HG02759 (cell line): ENCODE results near the gene FCGR3A.
"Not testable (repeated sequence)": the region's sequence is repeated elsewhere in the genome, so short reads cannot be mapped to it uniquely, and the experiment has no call there.

Experiments used
- ATAC-seq: cut with Tn5 transposase; IDR thresholded peaks from one replicate; pipeline ENCODE4 v1.9.1; 2021; ENCODE audit warnings: mild to moderate bottlenecking, moderate library complexity; ENCODE audit not compliant: unreplicated experiment

The FCGR3A gene

DNA sequence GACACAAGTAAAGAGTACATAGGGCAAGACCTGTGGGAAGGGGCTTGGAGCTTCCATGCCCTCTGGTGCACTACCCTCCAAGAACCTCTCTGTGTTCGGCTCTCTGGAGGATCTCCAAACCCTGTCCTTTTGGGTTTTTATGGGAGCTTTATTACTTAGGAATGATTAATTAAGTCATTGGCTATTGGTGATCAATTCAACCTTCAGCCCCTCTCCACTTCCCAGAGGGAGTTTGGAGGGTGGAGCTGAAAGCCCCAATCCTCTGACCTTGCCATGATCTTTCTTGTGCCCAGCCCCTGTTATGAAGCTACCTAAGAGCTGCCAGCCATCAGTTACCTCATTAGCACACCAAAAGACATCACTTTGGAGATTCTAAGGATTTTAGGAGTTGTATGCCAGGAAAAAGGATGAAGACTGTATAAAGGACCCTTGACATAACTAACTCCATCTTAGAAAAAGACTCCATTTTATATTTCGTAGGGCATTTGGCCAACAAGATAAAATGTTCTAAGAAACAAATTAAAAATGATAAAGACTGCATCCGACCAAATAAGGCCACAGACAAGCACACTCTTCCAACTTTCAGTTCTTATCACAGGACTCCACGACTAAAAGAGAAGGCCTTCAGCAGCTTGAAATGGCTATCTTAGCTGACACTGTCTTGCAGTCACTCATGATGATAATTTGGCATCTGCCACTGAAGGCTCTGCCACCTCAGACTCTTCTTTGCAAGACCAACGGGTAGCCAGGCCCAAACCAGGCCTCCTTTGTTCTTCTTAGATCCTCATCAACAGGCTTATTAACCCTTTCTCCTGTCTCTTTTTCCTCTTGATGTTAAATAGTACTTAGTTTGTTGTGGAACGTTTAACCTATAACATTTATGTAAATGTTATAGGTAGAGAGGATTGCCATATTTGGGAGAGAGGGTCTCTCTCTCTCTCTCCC, 8.2 kb upstream of the FCGR3A start:
- not testable (repeated sequence) for ATAC-seq

DNA sequence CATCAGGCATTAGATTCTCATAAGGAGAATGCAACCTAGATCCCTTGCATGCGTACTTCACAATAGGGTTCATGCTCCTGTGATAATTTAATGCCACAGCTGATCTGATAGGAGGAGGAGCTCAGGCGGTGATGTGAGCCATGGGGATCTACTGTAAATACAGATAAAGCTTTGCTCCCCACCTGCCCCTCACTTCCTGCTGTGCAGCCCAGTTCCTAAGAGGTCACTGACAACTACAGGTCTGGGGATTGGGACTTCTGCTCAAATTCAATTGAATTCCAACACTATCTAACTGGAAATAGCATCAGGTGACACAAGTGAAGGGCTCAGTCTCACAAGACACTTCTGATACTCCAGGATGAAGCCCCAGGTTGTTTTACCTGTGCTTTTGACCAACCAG, 7.4 kb upstream of the FCGR3A start:
- ATAC-seq: not testable (repeated sequence)

DNA sequence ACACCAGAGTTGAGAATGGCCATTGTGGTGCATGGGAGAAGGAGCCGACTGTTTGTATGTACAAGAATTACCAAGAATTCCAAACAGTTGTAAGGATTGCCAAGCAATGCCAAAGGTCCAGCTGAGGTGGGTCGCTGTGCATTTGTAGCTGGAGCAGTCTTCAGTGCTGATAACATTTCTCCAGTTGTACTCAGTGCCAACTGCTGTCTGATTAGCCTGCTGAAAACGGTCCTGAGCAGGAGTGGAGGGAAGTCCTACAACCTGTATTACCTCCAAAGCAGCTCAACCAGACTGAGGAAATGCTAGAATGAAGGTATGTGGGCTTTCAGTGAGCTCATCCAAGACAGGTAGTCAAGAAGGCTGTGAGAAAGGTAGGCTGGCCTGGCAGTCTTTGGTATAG, 6.5 kb upstream of the FCGR3A start:
- not testable (repeated sequence) for ATAC-seq

DNA sequence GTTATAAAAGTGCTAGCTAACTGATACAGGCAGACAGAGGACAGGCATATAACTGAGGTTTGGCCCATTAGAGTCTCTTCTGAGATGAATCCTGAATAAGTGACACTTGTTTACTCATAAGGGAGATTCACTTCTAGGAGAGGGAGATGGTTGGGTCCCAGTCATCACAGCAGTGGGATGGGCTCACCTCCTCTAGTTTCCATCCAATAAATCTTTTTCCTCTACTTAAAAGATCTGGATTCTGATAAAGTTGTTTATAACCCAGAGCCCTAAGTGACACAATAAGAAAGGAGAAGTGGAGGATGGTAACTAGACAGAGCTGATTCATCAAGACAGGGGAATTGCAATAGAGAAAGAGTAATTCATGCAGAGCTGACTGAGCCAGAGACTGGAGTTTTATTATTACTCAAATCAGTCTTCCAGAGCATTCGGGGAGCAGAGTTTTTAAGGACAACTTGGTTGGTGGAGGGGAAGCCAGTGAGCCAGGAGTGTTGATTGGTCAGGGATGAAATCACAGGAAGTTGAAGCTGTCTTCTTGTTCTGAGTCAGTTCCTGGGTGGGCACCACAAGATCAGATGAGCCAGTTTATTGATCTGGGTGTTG, 5.3 kb upstream of the FCGR3A start:
- not testable (repeated sequence) for ATAC-seq

DNA sequence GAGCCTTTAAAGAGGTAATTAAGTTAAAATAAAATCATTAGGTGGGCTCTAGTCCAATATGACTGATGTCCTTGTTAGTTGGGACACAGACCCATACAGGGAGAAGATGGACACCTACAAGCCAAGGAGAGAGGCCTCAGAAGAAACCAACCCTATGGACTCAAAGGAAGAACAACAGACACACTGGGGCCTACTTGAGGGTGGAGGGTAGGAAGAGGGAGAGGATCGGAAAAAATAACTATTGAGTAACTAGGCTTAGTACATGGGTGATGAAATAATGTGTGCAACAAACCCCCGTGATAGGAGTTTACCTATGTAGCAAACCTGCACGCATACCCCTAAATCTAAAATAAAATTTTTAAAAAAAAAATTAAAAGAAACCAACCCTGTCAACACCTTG, 4.7 kb upstream of the FCGR3A start:
- not testable (repeated sequence) for ATAC-seq

DNA sequence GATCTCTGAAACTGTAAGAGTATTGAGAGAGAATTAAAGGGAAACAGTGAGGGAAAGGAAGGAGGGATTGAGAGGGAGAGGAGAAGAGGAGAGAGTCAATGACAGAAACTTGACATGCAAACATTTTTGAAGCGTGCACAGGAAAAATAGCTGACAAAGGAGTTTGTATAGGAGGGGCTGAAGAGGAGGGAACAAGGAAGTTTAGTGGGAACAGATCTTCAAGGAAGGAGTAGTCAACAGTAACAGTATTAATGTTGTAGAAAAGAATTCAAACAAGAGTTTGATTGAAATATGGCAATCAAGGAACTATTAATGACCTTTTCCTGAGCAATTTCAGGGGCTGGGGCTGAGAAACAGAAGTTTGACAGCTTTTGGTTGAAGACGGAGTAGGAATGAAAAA, 4.0 kb upstream of the FCGR3A start:
- not testable (repeated sequence) for ATAC-seq

DNA sequence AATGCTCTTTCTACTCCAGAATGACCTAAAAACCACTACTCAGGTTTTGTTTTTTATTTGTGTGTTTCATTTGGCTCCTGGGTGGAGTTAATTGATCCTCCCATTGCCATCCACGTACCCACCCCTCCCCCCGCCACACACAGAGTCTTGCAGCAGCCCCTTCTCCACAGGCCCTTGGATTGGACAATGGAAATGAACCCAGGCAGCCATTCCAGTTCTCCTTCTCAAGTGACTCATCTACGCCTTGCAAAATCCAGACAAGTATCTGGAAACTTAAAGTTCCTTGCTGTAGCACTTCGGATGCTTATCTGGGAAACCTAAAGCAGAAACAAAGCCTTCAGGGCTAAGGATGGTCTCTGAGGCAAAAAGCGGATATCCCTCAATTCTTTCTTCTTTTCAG, 1.3 kb upstream of the FCGR3A start:
- ATAC-seq: not testable (repeated sequence)

DNA sequence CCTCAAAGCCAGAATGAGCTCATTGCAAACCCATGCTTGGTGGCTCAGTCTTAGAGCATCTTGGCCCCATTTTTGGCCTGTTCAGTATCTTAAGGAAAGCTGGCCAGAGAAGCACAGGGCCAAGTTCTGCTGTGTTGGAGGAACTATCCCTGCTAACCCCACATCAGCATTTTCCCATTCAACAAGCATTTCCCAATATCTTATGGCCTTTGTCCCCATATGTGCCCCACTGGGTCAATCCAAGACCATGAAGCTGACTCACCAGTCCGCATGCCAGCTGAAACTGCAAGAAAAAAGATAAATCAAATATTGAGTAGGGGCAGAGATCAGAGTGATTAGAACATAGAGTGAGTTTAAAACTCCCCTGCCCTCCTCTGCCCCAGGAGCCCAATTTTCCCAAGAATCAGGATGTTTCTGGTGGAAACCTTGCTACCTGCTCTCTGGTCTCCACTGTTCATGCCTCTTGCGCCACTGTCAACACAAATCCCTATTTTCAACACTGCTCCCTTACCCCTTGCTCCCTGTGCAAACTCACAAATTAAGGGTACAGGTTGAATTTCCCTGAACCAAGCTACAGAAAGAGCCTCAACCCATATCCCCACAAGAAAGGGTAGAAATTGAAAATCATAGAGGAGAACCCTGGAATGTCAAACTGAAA, 740 bp downstream of the FCGR3A start:
- ATAC-seq: not testable (repeated sequence)

DNA sequence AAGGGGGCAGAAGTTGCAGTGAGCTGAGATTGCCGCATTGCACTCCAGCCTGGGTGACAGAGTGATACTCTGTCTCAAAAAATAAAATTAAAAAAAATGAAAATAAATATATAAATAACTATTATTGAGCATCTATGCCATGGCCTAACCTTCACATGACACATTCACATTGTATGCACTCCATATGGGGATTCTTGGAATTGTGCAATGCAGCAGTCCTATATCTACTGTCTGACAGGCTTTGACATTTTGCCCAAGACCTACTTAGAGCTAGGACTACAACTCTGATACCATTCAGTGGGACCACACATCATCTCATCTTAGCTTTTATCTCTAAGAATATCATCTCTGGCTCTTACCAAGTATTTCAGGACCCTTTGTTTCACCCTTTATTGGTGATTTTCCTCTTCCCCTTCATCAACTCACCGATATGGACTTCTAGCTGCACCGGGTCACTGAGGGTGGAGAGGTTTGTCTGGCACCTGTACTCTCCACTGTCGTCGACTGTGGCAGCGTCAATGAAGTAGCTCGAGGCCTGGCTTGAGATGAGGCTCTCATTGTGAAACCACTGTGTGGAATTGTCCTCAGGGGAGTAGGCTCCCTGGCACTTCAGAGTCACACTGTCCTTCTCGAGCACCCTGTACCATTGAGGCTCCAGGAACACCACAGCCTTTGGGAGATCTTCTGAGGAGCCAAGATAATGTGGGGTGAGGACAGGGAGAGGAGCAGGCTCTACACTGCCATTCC, 1.4 kb downstream of the FCGR3A start:
- ATAC-seq: not testable (repeated sequence)

DNA sequence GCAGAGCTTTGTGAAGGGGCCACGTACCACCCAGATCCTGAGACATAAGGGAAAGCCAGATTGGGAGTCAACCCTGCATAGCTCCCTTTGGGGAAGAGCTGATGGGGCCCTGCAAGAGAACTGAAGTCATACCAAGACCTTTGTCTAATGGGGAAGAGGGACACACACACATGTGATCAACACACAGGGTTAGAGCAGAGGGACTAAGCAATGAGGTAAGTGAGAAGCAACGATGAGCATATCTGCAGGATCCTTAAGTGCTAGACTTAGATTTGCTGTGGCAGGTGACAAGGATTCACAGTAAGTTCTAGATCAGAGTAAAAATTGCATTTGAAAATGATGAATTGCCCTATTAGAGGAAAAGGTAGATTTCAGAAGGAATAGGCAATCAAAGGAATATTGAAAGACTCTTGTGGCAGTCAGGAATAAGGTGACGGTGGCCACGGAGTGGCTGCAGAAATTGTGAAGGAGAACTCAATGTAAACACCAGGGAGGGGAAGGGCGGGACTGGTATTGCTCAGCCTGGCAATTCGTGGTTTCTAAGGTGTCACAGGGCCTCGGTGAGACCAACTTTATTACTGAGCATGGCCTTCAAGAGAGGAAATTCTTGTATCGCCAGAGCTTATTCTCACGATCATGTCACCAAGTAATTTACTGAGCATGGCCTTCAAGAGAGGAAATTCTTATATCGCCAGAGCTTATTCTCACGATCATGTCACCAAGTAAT, 4.5 kb downstream of the FCGR3A start:
- not testable (repeated sequence) for ATAC-seq

DNA sequence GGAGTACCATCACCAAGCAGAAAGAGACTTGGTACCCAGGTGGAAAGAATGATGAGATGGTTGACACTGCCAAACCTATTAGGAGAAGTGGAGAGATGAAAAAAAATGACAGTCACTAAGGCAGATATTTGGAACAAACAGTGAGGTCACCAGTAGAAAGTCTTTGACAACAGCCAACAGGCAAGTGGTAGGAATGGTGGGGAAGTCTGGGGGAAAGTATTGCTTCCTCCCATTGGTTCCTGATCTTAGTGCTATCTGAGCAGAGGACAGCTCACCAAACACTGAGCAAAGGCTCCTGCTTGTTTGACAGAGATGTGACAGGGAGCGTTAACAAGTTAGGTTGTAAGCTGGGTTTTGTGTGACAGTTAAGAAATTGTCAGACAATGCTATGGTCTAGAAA, 6.5 kb downstream of the FCGR3A start:
- ATAC-seq: not testable (repeated sequence)

DNA sequence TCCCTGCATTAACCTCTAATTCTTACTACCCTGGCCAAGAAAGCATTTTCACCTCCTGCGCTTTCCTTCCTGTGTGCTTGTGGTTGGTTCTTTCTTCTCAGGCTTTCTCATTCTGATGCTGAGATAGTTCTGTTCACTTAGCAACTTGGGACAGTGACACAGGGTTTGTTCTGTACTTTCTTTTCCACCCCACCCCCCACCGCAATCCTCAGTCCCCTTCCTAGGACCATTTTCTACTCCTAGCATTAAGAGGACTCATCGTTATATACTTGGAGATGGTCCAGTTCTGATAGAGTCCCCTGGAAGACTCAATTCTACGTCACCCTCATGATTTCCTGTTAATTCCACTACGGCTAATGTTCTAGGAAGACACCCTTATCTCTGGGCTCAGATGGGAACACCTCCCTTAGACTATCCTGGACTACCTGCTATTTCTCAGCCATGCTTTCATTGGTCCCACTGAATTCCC, 7.5 kb downstream of the FCGR3A start:
- peak; percentile 57 for ATAC-seq

DNA sequence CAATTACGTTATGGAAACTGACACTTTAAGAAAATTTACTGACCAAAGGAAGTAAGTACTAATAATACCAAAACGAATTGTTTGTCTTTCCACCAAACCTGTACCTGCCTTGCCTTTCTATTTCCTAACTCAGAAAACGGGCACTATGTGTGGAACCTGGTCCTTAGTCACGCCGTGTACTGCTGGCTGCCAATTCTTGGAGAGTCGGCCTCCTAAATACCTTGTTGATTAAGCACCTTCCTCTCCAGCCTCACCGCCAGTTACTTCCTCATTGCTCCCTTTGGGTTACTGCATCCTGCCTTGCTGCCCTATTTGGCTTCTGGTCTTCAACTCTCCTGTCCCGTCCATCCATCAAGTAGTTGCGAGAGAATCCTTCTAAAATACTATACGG, 9.1 kb downstream of the FCGR3A start:
- not testable (repeated sequence) for ATAC-seq

DNA sequence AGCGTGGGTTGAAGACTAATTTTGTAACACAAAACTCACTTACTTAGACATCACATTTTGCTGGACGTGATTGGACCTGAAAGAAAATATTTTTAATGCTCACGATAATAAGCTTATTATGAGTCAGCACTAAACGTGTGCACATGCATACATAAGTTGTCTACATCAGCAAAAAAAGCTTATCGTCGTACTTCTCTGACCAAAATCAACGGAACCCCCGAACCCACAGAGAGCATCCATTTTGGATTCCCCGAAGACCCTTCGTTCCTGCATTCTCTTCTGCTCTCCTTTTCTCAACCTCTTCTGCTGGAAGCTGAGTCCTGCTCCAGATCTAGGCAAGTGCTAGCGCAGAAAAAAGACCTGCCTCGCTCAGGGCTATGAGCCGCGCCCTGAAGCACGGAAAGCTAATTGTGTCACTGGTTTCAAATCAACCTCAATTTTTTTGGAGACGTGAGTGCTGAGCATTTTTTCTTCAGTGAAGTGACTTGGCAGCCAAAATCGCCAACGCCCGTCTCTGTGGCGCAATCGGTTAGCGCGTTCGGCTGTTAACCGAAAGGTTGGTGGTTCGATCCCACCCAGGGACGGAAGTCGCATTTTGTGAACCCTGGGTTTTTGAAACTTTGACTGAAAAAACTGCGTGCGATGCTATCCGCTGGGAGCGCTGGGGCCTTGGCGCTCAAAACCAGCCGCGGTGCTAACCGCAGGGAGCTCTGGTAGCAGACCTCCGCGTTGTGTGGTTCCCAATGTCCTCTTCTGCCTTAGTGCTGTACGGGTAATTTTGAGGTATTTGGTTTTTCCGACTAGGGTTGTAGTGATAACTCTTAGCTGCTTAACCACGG, 9.7 kb downstream of the FCGR3A start:
- ATAC-seq: peak; percentile 70

DNA sequence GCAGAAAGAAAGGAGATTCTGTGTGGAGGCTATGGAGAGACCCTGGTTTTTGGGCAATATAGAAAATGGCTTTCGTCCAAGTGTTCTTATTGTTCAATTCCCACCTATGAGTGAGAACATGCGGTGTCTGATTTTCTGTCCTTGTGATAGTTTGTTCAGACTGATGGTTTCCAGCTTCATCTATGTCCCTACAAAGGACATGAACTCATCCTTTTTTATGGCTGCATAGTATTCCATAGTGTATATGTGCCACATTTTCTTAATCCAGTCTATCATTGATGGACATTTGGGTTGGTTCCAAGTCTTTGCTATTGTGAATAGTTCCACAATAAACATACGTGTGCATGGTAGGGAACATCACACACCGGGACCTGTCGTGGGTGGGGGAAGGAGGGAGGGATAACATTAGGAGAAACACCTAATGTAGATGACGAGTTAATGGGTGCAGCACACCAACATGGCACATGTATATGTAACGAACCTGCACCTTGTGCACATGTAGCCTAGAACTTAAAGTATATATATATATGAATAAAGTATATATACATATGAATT, 10.6 kb downstream of the FCGR3A start:
- ATAC-seq: not testable (repeated sequence)

DNA sequence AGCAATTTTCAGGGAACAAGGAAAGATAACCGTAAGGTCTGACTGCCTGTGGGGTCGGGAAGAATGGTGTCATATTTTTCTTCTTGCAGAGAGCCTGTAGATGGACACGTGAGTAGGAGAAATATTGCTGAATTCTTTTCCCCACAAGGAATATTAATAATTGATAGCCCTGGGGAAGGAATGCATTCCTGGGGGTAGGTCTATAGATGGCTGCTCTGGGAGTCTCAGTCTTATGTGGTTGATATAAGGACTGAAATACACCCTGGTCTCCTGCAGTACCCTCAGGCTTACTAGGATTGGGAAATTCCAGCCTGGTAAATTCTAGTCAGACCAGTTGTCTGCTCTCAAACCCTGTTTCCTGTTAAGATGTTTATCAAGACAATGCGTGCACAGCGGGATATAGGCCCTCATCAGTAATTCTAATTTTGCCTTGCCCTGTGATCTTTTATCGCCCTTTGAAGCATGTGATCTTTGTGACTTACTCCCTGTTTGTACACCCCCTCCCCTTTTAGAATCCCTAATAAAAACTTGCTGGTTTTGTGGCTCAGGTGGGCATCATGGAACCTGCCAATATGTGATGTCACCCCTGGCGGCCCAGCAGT, 12.4 kb downstream of the FCGR3A start:
- ATAC-seq: not testable (repeated sequence)

DNA sequence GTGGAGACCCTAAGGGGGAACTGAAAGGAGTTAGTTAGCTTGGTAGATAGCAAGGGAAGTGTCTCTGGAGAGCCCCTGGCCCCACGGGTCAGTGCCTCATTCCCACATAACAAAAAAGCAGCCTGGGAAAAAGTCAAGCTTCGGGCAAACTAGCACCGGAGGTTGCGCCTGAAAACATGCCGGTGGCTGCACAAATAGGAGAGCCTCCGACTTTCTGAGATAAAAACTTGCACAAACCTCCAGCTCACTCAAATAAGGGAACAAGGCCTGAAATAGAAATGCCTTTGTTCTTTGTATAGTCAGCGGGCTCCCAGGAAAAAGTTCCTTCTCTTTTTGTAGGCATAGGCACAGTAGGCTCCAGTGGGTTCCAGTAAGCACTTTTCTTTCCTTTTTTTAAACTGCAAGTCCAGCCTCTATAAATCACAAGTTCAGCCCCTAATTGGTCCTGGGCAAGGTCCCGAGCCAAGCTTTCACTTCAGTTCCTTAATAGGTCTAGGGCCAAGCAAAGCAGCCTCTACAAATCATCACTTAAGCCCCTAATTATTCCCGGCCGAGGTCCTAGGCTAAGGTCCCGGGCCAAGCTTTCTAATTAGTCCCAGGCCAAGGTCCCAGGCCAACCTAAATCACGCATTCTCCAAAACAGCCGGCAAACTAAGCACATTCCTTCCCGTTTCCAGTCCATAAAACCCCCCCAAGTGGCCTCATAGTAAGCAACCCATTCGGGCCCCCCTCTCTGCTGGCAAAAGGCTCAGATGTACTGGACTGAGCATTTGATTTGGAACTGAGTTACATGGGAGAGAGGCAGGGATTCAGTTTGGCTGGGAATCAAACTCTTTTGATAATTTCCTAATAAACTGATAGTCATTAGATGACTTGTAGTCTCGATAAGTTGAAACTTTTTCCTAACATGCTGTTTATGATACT, 16.7 kb downstream of the FCGR3A start:
- not testable (repeated sequence) for ATAC-seq
